Measurements from ENCODE around the gene DKKL1. TPM values are rescaled to one million over a fixed set of nuclear protein-coding genes. Genes with fewer than 3 reads are reported as not detected.

The DKKL1 gene
- total and polyA plus RNA-seq, 2 experiments from 2014 or later, result 2.2 to 6.0 TPM

GRCh38 chr19:49364083-49364737 lies 533 bp downstream of the DKKL1 start:
- Histone ChIP-seq H3K4me3 (peak overlapping the region; percentile 6), H3K27ac (peak overlapping the region; percentile 74)

DNA sequence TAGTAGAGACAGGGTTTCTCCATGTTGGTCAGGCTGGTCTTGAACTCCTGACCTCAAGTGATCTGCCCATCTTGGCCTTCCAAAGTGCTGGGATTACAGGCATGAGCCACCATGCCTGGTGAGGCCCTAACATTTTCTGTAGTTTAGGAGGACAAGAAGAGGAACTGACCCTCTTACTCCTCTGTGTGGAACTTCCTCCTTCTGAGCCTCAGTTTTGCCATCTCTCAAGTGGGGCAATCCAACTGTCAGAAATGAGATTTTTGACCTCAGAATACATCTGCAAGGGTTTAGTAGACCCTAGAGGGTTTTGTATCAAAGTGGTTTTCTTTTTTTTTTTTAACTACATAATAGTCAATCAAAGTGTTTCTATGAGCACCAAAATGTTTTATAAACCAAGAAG lies 2.4 kb downstream of the DKKL1 start:
- no peaks in the 10 kb centered on the region for H4K20me1 ChIP-seq (ENCODE audit: insufficient read depth, poor library complexity, severe bottlenecking)
- DNase-seq (ENCODE audit: low spot score), result no peak
- no peaks in the 10 kb centered on the region for H3K4me1 ChIP-seq (ENCODE audit: insufficient read depth)
- no peak overlapping the region for H3K4me2 ChIP-seq
- peaks cover 12% of the 10 kb centered on the region for H3K79me2 ChIP-seq
- no peaks in the 10 kb centered on the region for H3K27me3 ChIP-seq
- no peak overlapping the region for H2AFZ ChIP-seq
- no peaks in the 10 kb centered on the region for H3K9me3 ChIP-seq (ENCODE audit: low read depth)
- no peak overlapping the region for H3K27ac ChIP-seq
- TF ChIP-seq EZH2 (IDR thresholded peaks at IDR 0.05; ENCODE audit: borderline replicate concordance) (no peak), EZH2phosphoT487 (IDR thresholded peaks at IDR 0.05; ENCODE audit: low read depth, severe bottlenecking, unreplicated experiment) (no peak)
- TF ChIP-seq, protein P1, sequence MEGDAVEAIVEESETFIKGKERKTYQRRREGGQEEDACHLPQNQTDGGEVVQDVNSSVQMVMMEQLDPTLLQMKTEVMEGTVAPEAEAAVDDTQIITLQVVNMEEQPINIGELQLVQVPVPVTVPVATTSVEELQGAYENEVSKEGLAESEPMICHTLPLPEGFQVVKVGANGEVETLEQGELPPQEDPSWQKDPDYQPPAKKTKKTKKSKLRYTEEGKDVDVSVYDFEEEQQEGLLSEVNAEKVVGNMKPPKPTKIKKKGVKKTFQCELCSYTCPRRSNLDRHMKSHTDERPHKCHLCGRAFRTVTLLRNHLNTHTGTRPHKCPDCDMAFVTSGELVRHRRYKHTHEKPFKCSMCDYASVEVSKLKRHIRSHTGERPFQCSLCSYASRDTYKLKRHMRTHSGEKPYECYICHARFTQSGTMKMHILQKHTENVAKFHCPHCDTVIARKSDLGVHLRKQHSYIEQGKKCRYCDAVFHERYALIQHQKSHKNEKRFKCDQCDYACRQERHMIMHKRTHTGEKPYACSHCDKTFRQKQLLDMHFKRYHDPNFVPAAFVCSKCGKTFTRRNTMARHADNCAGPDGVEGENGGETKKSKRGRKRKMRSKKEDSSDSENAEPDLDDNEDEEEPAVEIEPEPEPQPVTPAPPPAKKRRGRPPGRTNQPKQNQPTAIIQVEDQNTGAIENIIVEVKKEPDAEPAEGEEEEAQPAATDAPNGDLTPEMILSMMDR (IDR thresholded peaks at IDR 0.05; ENCODE audit: poor library complexity), result no peak
- no peak overlapping the region for H3K4me3 ChIP-seq
- H3K9me2 ChIP-seq (replicated peaks; ENCODE audit: insufficient read depth), result no peaks in the 10 kb centered on the region
- H3K36me3 ChIP-seq (replicated peaks; ENCODE audit: insufficient read depth, low read depth), result no peaks in the 10 kb centered on the region

More at GRCh38 chr19:49364083-49364737, 533 bp downstream of the DKKL1 start:
- no peaks in the 10 kb centered on the region for H3K9me3 ChIP-seq (ENCODE audit: low read depth)
- H3K9me2 ChIP-seq (replicated peaks; ENCODE audit: insufficient read depth), result no peaks in the 10 kb centered on the region
- DNase-seq (ENCODE audit: low spot score), result no peak
- no peaks in the 10 kb centered on the region for H3K27me3 ChIP-seq
- 80% methylated on average over 25 of the region's 27 CpGs for WGBS (ENCODE audit: low lambda C conversion rate, missing lambda C conversion rate)
- H3K4me1 ChIP-seq (ENCODE audit: insufficient read depth), result no peaks in the 10 kb centered on the region
- H2AFZ ChIP-seq, result peak overlapping the region; percentile 49
- no peak for TF ChIP-seq EZH2 (IDR thresholded peaks at IDR 0.05; ENCODE audit: borderline replicate concordance)
- TF ChIP-seq, protein P1 (IDR thresholded peaks at IDR 0.05; ENCODE audit: poor library complexity), result no peak
- TF ChIP-seq EZH2phosphoT487 (IDR thresholded peaks at IDR 0.05; ENCODE audit: low read depth, severe bottlenecking, unreplicated experiment), result no peak
- peak overlapping the region; percentile 71 for H3K4me2 ChIP-seq
- H3K36me3 ChIP-seq (replicated peaks; ENCODE audit: insufficient read depth, low read depth), result no peaks in the 10 kb centered on the region
- H4K20me1 ChIP-seq (ENCODE audit: insufficient read depth, poor library complexity, severe bottlenecking), result no peaks in the 10 kb centered on the region
- peaks cover 29% of the 10 kb centered on the region for H3K79me2 ChIP-seq

DNA sequence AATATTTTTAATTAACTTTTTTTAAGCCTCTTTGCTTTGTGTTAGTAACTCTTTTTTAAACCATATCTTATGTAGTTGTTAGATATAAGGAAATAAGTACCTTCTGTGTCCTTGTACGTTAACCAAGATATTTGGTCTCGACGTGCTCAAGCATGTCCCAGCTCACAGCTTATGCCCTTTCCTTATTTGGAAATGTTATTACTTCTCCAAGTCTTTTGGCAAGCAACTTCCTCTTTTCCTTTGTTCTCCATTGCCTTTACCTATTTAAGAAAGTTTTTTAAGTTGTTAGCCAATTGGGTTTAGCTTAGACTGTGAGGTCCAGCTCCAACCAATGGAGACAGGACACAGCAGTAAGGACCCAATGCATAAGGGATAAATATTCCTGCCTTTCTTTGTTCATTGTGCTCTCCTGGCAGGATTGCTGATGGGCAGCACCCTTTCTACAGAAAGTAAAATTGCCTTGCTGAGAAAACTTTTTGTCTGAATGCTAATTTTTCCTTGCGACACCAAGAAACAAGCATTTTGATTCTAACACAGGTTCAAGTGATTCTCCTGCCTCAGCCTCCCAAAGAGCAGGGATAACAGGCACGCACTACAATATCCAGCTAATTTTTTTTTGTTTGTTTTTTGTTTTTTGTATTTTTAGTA lies 5.2 kb downstream of the DKKL1 start:
- Histone ChIP-seq H3K9me2 (replicated peaks; ENCODE audit: insufficient read depth) (no peaks in the 10 kb centered on the region), H3K4me1 (ENCODE audit: insufficient read depth) (no peaks in the 10 kb centered on the region), H3K27ac (no peak overlapping the region), H3K79me2 (no peaks in the 10 kb centered on the region), H4K20me1 (ENCODE audit: insufficient read depth, poor library complexity, severe bottlenecking) (no peaks in the 10 kb centered on the region), H3K4me2 (no peak overlapping the region), H3K4me3 (no peak overlapping the region), H3K27me3 (no peaks in the 10 kb centered on the region), H3K36me3 (replicated peaks; ENCODE audit: insufficient read depth, low read depth) (no peaks in the 10 kb centered on the region), H2AFZ (no peak overlapping the region), H3K9me3 (ENCODE audit: low read depth) (no peaks in the 10 kb centered on the region)
- TF ChIP-seq EZH2phosphoT487 (IDR thresholded peaks at IDR 0.05; ENCODE audit: low read depth, severe bottlenecking, unreplicated experiment) (no peak), EZH2 (IDR thresholded peaks at IDR 0.05; ENCODE audit: borderline replicate concordance) (no peak)
- TF ChIP-seq, protein P1 (IDR thresholded peaks at IDR 0.05; ENCODE audit: poor library complexity), result no peak
- DNase-seq (ENCODE audit: low spot score), result no peak
- WGBS (ENCODE audit: low lambda C conversion rate, missing lambda C conversion rate), result 83% methylated on average over 5 of the region's 5 CpGs
